HG03060 (cell line): ENCODE data around the gene PMVK.

ENCODE experiments used
- ATAC-seq: cut with Tn5 transposase; IDR thresholded peaks from one replicate; pipeline ENCODE4 v1.9.1; 2021; ENCODE audit warnings: low read depth, moderate number of reproducible peaks; ENCODE audit not compliant: unreplicated experiment

Gene PMVK

GRCh38 chr1:154967331-154967950 lies 30.9 kb upstream of the PMVK start:
- ATAC-seq: no peak

GRCh38 chr1:154966111-154966510 lies 29.6 kb upstream of the PMVK start:
- no peak for ATAC-seq

GRCh38 chr1:154964359-154964758 lies 27.8 kb upstream of the PMVK start:
- no peak for ATAC-seq

GRCh38 chr1:154963643-154964042 lies 27.1 kb upstream of the PMVK start:
- ATAC-seq: no peak

GRCh38 chr1:154962795-154963330 lies 26.3 kb upstream of the PMVK start:
- no peak for ATAC-seq

- no peak for ATAC-seq
Measured at GRCh38 chr1:154962156-154962749, 25.7 kb upstream of the PMVK start.

- ATAC-seq: no peak
Measured at GRCh38 chr1:154961207-154962155, 25.0 kb upstream of the PMVK start, which contains the start of gene PYGO2. PYGO2 (minus strand) TSS chr1:154961782; CDS start chr1:154961576, 206 bp downstream.

- no peak for ATAC-seq
Measured at GRCh38 chr1:154960446-154961136, 24.1 kb upstream of the PMVK start.

- no peak for ATAC-seq
Measured at GRCh38 chr1:154959426-154959780, 22.9 kb upstream of the PMVK start.

GRCh38 chr1:154958681-154959425 lies 22.3 kb upstream of the PMVK start:
- ATAC-seq: no peak

GRCh38 chr1:154958036-154958435 lies 21.5 kb upstream of the PMVK start:
- no peak for ATAC-seq

- ATAC-seq: no peak
Measured at GRCh38 chr1:154957091-154957657, 20.7 kb upstream of the PMVK start.

GRCh38 chr1:154956544-154956941 lies 20.0 kb upstream of the PMVK start:
- no peak for ATAC-seq

GRCh38 chr1:154955718-154956543 lies 19.4 kb upstream of the PMVK start, which contains the start of gene PBXIP1:
PBXIP1 (minus strand) TSS chr1:154956099; CDS start chr1:154953721, 2,378 bp downstream.
- ATAC-seq: no peak

GRCh38 chr1:154955039-154955717 lies 18.7 kb upstream of the PMVK start:
- no peak for ATAC-seq

- no peak for ATAC-seq
Measured at GRCh38 chr1:154954541-154954940, 18.0 kb upstream of the PMVK start.

- no peak for ATAC-seq
Measured at GRCh38 chr1:154953611-154954038, 17.1 kb upstream of the PMVK start.

- ATAC-seq: no peak
Measured at GRCh38 chr1:154952664-154953063, 16.1 kb upstream of the PMVK start.
